Astrocyte of the hippocampus (primary cell): Measurements from ENCODE around the gene AATF.

Source experiments
- DNase-seq: peaks from one replicate; pipeline ENCODE4 v3.0.0; 2011; ENCODE audit warnings: low read depth, low spot score

Gene AATF

GRCh38 chr17:36979565-36979941 is 30.8 kb downstream of the AATF start:
- peak; percentile 6 for DNase-seq

- DNase-seq: peak; percentile 30
These were observed 31.6 kb downstream of the AATF start for GRCh38 chr17:36980280-36980761.

- DNase-seq: no peak
These were observed 34.9 kb downstream of the AATF start for GRCh38 chr17:36983618-36984017.

- DNase-seq: no peak
These were observed 40.4 kb downstream of the AATF start for GRCh38 chr17:36989173-36989572.

GRCh38 chr17:36992701-36993100 is 43.9 kb downstream of the AATF start:
- DNase-seq: no peak

GRCh38 chr17:36993227-36993626 is 44.5 kb downstream of the AATF start:
- DNase-seq: no peak

GRCh38 chr17:36994438-36994837 is 45.7 kb downstream of the AATF start:
- no peak for DNase-seq

- DNase-seq: no peak
These were observed 50.7 kb downstream of the AATF start for GRCh38 chr17:36999471-36999870.

GRCh38 chr17:37016780-37017179 is 68.0 kb downstream of the AATF start:
- no peak for DNase-seq

- DNase-seq: no peak
These were observed 68.7 kb downstream of the AATF start for GRCh38 chr17:37017404-37017803.

- DNase-seq: no peak
These were observed 70.5 kb downstream of the AATF start for GRCh38 chr17:37019117-37019740.

- DNase-seq: no peak
These were observed 71.0 kb downstream of the AATF start for GRCh38 chr17:37019741-37020129.

GRCh38 chr17:37024181-37024637 is 75.5 kb downstream of the AATF start:
- DNase-seq: peak; percentile 67

- no peak for DNase-seq
These were observed 76.5 kb downstream of the AATF start for GRCh38 chr17:37025238-37025637.

- no peak for DNase-seq
These were observed 77.2 kb downstream of the AATF start for GRCh38 chr17:37025847-37026530.

GRCh38 chr17:37026531-37026869 is 77.7 kb downstream of the AATF start:
- no peak for DNase-seq

GRCh38 chr17:37028040-37028439 is 79.3 kb downstream of the AATF start:
- DNase-seq: no peak

- no peak for DNase-seq
These were observed 82.8 kb downstream of the AATF start for GRCh38 chr17:37031493-37032083.

GRCh38 chr17:37037590-37038155 is 88.9 kb downstream of the AATF start:
- DNase-seq: no peak

GRCh38 chr17:37039269-37039668 is 90.5 kb downstream of the AATF start:
- no peak for DNase-seq

- DNase-seq: no peak
These were observed 93.2 kb downstream of the AATF start for GRCh38 chr17:37041932-37042331.

GRCh38 chr17:37043201-37043600 is 94.4 kb downstream of the AATF start:
- no peak for DNase-seq
